ENCODE results near the gene CAMTA2. TPM values are rescaled to one million over a fixed set of nuclear protein-coding genes. Genes with fewer than 3 reads are reported as not detected.

The CAMTA2 gene
- total RNA-seq, 1 donor from 2014 or later, result 12.5 TPM

DNA sequence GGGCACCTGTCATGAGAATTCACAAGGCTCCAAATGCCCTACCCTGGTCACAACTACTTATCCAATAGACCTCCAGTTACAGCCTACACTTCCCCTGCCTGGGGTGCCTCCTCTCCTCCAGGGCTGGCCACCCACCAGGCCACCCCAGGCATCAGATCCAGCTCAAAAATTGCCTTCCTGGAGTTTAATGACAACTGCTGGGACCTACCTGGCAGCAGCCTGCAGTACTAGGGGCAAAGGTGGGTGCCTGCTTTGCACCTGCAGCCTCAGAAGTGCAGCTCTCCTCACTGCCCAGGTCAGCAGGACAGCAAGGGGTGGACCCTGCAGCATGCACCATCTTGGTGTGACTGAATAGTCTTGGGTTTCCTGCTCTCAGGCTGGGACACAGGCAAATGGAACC lies 51.8 kb downstream of the CAMTA2 start:
- Mint-ChIP-seq H3K27me3 (ENCODE audit: low read depth) (peaks cover 6% of the 10 kb centered on the region), H3K9me3 (no peaks in the 10 kb centered on the region), H3K27ac (ENCODE audit: unreplicated experiment) (no peak overlapping the region), H3K36me3 (ENCODE audit: low read depth) (peaks cover 10% of the 10 kb centered on the region), H3K4me1 (peaks cover 31% of the 10 kb centered on the region), H3K4me3 (peak overlapping the region; percentile 78)
- TF ChIP-seq CTCF (conservative IDR thresholded peaks at IDR 0.05), result no peak
- no peak for DNase-seq (ENCODE audit: low read depth, low spot score)

- peak; percentile 29 for TF ChIP-seq CTCF (conservative IDR thresholded peaks at IDR 0.05)
- Mint-ChIP-seq H3K4me1 (peaks cover 24% of the 10 kb centered on the region), H3K27ac (ENCODE audit: unreplicated experiment) (no peak overlapping the region), H3K9me3 (no peaks in the 10 kb centered on the region), H3K4me3 (peak overlapping the region; percentile 79), H3K27me3 (ENCODE audit: low read depth) (no peaks in the 10 kb centered on the region), H3K36me3 (ENCODE audit: low read depth) (peaks cover 8% of the 10 kb centered on the region)
- DNase-seq (ENCODE audit: low read depth, low spot score), result no peak
These were observed 53.1 kb downstream of the CAMTA2 start for GRCh38 chr17:4934173-4934979.

GRCh38 chr17:4933646-4934045 lies 53.8 kb downstream of the CAMTA2 start:
- peaks cover 8% of the 10 kb centered on the region for H3K36me3 Mint-ChIP-seq (ENCODE audit: low read depth)
- no peaks in the 10 kb centered on the region for H3K27me3 Mint-ChIP-seq (ENCODE audit: low read depth)
- peaks cover 18% of the 10 kb centered on the region for H3K4me1 Mint-ChIP-seq
- peak overlapping the region; percentile 57 for H3K27ac Mint-ChIP-seq (ENCODE audit: unreplicated experiment)
- no peak for TF ChIP-seq CTCF (conservative IDR thresholded peaks at IDR 0.05)
- no peaks in the 10 kb centered on the region for H3K9me3 Mint-ChIP-seq
- no peak for DNase-seq (ENCODE audit: low read depth, low spot score)
- peak overlapping the region; percentile 79 for H3K4me3 Mint-ChIP-seq

DNA sequence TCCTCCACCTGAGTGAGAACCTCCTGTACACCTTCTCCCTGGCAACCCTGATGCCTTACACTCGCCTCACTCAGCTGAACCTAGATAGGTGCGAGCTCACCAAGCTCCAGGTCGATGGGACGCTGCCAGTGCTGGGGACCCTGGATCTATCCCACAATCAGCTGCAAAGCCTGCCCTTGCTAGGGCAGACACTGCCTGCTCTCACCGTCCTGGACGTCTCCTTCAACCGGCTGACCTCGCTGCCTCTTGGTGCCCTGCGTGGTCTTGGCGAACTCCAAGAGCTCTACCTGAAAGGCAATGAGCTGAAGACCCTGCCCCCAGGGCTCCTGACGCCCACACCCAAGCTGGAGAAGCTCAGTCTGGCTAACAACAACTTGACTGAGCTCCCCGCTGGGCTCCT lies 54.7 kb downstream of the CAMTA2 start:
- peak overlapping the region; percentile 71 for H3K27ac Mint-ChIP-seq (ENCODE audit: unreplicated experiment)

DNA sequence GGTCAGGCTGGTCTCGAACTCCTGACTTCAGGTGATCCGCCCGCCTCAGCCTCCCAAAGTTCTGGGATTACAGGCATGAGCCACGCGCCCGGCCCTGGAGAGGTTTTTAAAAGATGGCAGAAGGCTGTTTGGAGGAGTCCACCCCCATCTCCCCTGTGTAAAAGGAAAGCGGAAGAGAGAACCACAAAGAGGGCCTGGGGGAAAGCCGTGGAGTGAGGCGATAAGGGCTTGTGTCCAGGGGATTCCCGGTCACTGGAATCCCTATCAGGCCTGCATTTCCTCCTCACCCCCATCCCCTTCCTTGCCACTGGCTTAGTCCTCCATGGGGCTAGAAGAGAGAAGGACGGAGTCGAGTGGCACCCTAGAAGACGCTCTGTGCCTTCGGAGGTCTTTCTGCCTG lies 55.5 kb downstream of the CAMTA2 start, which contains the start of gene GP1BA:
GP1BA (plus strand) TSS at position 315 of the 400 bp plus-strand sequence. CDS start 328 bp downstream, outside the sequence.
- H3K4me1 Mint-ChIP-seq, result peaks cover 13% of the 10 kb centered on the region
- no peak for DNase-seq (ENCODE audit: low read depth, low spot score)
- peak within 1 kb of the TSS; percentile 8 for H3K4me3 Mint-ChIP-seq
- no peaks in the 10 kb centered on the region for H3K27me3 Mint-ChIP-seq (ENCODE audit: low read depth)
- H3K27ac Mint-ChIP-seq (ENCODE audit: unreplicated experiment), result peak within 1 kb of the TSS; percentile 87
- H3K9me3 Mint-ChIP-seq, result no peaks in the 10 kb centered on the region
- H3K36me3 Mint-ChIP-seq (ENCODE audit: low read depth), result peaks cover 8% of the 10 kb centered on the region
- no peak for TF ChIP-seq CTCF (conservative IDR thresholded peaks at IDR 0.05)

More for the DNA sequence above, 54.7 kb downstream of the CAMTA2 start:
- no peak for DNase-seq (ENCODE audit: low read depth, low spot score)
- Mint-ChIP-seq H3K9me3 (no peaks in the 10 kb centered on the region), H3K27me3 (ENCODE audit: low read depth) (no peaks in the 10 kb centered on the region), H3K4me3 (peak overlapping the region; percentile 8), H3K36me3 (ENCODE audit: low read depth) (peaks cover 8% of the 10 kb centered on the region), H3K4me1 (peaks cover 13% of the 10 kb centered on the region)
- no peak for TF ChIP-seq CTCF (conservative IDR thresholded peaks at IDR 0.05)

Data from neural crest cell (in vitro differentiated cells).